NCI-H2196 treated with DMSO at 0.1 percent for 48 hours (cell line): ENCODE measurements around the gene EARS2.
A peak's percentile ranks its signal among the peaks of the same experiment; 100 is the strongest.
"Not testable (repeated sequence)": the region's sequence is repeated elsewhere in the genome, so short reads cannot be mapped to it uniquely, and the experiment has no call there.

Experiments
- DNase-seq: peaks from one replicate; lab custom pipeline; 2025; ENCODE audit not compliant: unreplicated experiment; lab: John Stamatoyannopoulos, UW

EARS2 gene

DNA sequence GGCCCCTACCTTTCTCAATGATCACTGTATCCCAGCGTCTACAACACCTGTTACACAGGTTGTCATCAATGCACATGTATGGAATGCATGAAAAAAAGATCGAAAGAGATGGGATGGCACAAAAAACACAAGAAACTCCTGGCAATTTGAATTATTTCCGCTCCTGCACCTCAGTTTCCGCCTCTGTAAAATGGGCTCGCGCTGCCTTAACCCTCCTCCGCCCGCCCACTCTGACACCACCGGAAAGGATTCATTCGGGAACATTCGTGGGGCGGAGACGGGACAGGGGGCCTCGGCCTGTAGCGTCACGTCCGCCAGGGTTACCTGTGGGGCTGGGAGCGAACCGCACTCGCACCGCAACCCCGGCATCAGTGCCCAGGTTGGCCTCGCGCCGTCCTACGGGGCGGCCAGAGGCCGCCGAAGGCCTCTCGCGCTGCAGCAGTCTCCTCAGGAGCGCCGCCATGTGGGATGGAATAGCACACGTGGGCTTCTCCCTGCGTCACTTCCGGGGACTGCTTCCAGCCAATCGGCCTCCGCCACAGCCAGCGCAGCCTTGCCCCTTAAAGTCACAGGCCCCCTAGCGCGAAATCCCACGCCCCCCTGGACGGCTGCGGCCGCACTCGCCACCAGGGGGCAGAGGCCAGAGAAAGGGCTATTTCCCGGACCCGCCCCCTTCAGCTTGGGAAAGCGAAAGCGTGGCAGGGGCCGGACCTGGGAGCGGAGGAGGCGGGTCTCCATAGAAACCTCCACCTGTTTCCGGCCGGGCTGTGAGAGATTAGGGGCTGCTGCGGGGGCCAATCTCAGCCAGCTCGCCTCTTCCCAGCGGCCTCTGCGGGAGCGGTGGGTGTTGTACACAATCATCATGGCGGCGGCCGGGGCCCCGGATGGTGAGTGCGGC lies at the start of gene EARS2, which contains the start of gene UBFD1:
Gene EARS2, minus strand, starts transcription at position 470 of the 898 bp plus-strand sequence. Its CDS starts 7 bp downstream, at position 463.
Gene UBFD1, plus strand, starts transcription at position 847 of the 898 bp plus-strand sequence. Its CDS starts 16 bp downstream, at position 863.
- peak; percentile 99 for DNase-seq

DNA sequence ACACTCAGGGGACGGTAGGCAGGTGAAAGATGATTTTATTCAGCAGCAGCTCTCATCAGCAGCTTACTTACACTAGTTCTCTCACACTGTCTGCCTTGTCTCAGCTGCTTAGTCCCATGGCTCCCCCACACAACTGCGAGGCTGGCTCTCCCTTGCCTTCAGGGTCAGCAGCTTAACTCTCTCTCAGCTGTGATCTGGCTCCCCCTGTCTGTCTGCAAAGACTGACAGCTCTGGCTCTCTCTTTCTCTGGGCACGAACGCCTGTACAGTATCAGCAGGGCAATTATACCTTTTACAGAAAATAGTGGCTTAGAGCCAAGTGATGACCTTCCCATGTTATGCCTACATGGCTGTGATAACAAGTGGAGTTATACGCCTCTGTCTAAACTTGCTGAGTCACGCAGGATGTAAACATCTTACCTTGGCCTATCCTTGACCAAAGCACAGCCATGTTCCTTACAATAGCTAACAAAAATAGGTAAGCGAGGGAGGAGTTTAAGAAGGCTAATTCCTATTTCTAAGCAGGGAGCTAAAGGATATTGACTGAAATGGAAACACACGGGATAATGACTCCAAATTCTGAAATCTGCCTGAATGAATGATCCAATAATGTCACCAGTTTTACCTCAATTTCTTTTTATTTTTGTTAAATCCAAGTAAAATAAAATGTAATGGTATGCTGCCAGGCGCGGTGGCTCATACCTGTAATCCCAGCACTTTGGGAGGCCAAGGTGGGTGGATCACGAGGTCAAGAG lies 40.0 kb upstream of the EARS2 start:
- no peak for DNase-seq

- DNase-seq: peak; percentile 84
These were observed 39.0 kb upstream of the EARS2 start, which contains the start of gene NDUFAB1 for GRCh38 chr16:23595951-23596720. TSS of gene NDUFAB1 (minus strand) at chr16:23596316. CDS start at chr16:23596290, 26 bp downstream.

DNA sequence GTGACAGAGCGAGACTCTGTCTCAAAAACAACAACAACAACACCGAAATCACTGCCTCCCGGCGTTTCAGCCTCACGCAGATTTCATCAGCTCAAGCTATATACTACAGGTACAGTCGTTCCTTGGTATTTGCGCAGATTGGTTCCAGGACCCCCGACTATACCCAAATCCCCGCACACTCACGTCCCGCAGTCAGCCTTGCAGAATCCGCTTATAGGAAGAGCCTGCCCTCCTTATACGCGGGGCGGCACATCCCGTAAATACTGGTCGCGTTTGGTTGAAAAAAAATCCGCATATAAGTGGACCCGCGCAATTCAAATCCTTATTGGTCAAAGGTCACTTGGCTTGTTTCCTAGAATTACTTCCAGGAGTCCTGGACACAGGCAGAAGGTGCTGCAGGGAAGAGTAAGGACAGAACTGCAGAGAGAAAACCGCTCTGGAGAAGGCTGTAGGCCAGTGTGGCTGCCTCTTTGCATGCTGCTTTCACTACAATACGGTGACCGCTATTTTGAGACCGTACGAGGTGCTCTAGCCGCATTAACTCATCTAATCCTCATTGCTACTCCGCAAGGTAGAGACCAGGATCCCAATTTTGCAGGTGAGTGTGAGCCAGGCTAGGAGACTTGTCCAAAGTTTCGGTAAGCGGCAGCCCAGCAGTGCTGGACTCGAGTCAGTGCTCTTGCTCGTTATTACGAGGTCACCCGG lies 38.2 kb upstream of the EARS2 start:
- DNase-seq: no peak

GRCh38 chr16:23594186-23594585 lies 37.0 kb upstream of the EARS2 start:
- no peak for DNase-seq

DNA sequence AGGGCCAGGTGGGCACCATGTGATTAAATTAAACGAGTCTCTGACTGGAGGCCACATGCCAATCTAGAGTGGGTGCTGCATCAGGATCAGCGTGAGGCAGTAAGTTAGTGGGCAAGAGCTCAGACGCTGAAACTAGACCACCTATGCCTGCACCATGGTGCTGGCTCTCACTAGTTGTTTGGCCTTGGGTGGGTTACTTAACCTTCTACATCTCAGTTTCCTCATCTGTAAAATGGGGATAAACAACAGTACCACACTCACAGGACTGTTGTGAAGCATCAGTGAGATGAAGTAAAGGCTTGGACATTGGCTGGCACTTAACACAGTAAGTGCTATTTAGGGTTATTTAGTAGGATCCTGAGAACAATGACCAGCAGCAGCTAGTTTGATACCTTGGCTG lies 33.0 kb upstream of the EARS2 start:
- DNase-seq: no peak

DNA sequence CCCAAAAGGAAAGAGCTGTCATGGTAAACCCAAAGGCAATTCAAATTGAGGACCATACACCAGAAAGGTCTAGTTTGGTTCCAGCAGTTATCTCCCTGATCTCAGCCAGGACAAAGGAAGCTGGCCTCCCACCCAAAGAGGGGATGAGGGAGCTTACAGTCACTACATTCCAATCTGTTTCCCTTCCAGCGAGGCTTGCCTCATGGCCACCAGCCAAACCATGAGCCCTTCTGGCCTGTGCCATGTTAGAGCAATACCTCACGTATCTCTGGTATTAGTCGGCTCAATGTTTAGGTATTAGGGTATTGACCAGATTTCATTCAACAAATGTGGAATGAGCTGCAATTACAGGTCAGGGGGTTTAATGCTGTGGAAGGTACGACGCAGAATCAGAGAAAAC lies 30.6 kb upstream of the EARS2 start:
- DNase-seq: no peak

- DNase-seq: no peak
These were observed 27.3 kb upstream of the EARS2 start for GRCh38 chr16:23584186-23585076.

- not testable (repeated sequence) for DNase-seq
These were observed 26.1 kb upstream of the EARS2 start for GRCh38 chr16:23583271-23583670.

GRCh38 chr16:23581764-23582163 lies 24.6 kb upstream of the EARS2 start:
- DNase-seq: no peak

DNA sequence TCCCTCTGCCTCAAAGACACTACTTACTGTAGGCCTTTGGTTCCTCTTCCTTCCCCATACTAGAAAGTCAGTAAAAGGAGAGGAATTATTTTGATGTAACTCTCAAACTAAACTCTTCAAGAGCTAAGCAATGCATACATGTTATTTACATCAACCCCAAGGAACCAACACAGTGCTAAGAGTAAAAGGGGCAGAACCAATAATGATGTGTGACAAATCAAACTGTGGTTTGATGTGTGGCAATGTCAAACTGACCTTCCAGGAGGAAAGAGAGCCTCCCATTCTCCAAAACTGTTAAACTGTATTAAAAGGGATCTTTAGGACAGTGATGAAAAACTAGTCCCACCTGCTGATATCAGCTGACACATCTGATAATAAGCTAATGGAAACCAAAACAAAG lies 23.2 kb upstream of the EARS2 start:
- DNase-seq: no peak

DNA sequence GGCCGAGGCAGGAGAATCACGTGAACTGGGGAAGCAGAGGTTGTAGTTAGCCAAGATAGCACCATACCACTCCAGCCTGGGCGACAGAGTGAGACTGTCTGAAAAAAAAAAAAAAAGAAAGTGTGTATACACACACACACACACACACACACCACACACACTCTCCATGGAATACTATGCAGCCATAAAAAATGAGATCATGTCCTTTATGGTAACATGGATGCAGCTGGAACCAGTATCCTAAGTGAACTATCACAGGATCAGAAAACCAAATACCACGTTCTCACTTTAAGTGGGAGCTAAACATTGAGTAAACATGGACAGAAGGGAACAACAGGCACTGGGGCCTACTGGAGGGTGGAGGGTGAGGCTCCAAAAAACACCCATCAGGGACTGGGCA lies 22.2 kb upstream of the EARS2 start:
- no peak for DNase-seq

- DNase-seq: no peak
These were observed 21.1 kb upstream of the EARS2 start for GRCh38 chr16:23578101-23578830.

DNA sequence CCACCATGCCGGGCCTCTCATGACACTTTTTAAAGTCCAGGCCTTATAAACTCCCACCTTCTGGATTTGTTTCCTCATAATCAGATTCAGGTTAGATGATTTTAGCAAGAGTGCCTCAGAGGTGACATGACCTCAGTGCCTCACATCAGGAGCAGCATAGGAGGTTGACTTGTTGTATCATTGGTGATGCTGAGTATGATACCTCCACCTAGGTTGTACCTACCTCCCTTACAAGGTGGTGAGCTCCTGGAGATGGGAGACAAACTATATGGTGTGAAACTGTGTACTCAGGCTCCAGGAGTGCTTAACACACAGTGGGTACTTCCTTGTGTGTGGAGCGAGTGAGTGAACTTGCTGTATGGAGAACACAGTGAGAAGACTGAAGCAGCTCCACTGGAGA lies 20.3 kb upstream of the EARS2 start:
- DNase-seq: no peak

DNA sequence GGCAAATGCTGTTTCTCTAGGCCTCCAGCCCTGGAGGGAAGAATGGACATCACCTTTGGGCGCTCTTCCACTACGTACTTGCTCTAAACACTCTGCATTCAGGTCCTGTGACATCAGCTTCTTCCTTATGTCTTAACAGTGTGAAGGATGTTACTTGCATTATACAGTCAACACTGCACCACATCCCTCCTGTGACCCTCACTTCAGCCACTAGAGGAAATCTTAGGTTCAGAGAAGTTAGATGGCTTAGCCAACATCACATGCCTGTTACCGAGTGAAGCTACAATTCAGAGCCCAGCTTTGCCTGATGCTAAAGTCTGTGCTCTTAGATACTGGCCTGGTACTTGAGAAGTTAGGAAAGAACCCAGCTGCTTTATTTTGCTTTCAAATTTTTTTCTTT lies 18.7 kb upstream of the EARS2 start:
- DNase-seq: no peak

DNA sequence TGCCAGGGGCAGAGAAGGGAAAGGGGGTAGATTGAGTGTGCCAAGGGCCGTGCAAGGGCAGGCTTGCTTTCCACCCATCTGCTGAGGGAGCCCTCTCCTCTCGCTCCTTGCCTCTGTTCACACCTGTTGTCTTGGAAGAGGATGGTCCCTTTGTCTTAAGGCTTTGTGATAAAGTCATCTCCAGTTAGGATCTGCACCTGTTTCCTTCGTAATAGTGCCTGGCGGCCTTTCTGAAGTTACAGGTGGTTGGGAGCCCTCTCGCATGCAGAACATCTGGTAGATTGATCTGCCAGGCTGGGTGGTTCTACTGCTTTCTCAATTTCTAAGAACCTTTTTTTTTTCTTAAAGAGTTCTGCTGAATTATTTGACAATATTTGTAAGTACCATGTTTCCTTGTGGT lies 16.7 kb upstream of the EARS2 start:
- no peak for DNase-seq

- DNase-seq: no peak
These were observed 15.2 kb upstream of the EARS2 start for GRCh38 chr16:23572394-23572793.

- no peak for DNase-seq
These were observed 14.7 kb upstream of the EARS2 start for GRCh38 chr16:23571895-23572294.
